IPS-NIHi7 (cell line): ENCODE data around the gene RGL1.
A peak's percentile ranks its signal among the peaks of the same experiment; 100 is the strongest.
"Not testable (repeated sequence)": the region's sequence is repeated elsewhere in the genome, so short reads cannot be mapped to it uniquely, and the experiment has no call there.

Source experiments
- DNase-seq: peaks from one replicate; pipeline ENCODE4 v3.0.0; 2012; ENCODE audit warnings: mixed read lengths; ENCODE audit errors: extremely low spot score

Gene RGL1

GRCh38 chr1:183804916-183805841 is at the start of gene RGL1:
Gene RGL1, plus strand, starts transcription at chr1:183805120. Its CDS starts 178 bp downstream, at chr1:183805298.
- DNase-seq = peak; percentile 36

GRCh38 chr1:183756326-183756725 is 48.6 kb upstream of the RGL1 start:
- no peak for DNase-seq

DNA sequence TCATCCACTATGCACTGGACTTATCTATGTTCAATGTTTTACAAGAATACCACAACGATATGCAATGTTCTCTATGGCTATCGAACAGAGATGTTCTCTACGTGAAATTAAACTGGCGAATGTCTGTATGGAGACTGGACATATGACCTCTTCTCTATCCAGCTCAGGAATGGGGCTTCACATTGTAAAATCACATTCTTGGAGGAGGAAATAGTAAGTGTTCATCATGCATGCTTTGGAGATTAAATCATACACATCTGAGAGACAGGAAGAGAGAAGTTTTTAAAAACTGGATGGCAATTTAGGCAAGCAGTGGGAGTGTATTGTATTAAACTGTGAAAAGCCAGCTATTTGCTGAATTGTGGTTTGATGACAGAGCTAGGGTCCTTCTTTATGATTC is 47.9 kb upstream of the RGL1 start:
- no peak for DNase-seq

DNA sequence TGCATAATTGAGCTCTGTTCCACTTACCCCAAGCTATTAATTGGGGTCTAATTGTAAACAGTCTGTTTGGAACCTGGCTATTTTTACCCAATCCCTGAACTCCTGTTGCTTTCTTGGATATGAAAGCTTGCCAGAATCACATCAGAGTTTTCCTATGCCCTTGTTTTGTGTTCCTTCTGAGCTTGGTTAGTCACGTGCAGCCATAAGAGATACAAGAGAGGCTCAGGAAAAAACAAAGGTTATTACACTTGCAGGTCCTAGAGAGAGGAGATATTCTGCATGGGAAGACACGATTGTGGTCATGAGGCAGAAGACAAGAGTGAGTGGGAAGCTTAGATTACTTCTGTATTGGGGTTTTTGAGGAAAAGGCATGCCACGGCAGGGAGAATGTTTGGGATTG is 46.0 kb upstream of the RGL1 start:
- no peak for DNase-seq

- no peak for DNase-seq
These were observed 44.3 kb upstream of the RGL1 start for GRCh38 chr1:183760661-183761060.

DNA sequence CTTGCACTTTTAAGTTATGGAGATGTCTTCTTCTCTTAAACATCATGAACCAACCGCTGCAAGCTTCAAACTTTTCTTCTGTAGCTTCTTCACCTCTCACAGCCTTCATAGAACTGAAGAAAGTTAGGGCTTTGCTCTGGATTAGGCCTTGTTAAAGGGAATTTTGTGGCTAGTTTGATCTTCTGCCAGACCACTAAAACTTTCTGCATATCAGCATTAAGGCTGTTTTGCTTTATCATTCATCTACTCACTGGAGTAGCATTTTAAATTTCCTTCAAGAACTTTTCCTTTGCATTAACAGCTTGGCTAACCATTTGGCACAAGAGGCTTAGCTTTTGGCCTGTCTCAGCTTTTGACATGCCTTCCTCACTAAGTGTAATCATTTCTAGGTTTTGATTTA is 43.0 kb upstream of the RGL1 start:
- no peak for DNase-seq

- not testable (repeated sequence) for DNase-seq
These were observed 42.1 kb upstream of the RGL1 start for GRCh38 chr1:183762856-183763255.

DNA sequence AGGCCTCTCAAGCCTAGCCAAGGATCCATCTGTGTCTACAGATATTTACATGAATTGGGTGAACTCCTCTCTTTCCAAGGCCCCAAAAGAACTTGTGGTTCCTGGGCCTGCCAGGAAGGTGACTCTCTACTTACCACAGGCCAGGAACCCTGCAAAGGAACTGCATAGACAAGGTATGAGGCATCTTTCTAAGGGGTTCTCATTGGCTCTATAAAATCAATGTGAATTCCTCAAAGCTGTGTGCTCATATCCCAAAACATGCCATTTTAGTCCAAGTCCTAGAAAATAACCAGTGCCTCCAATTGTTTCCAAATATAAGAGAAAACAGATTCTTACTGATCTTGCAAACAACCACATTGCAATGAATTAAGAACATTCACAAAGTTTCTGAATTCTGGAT is 39.9 kb upstream of the RGL1 start:
- DNase-seq = no peak

GRCh38 chr1:183769956-183770815 is 34.7 kb upstream of the RGL1 start:
- no peak for DNase-seq

GRCh38 chr1:183770816-183771128 is 34.1 kb upstream of the RGL1 start:
- DNase-seq = no peak

GRCh38 chr1:183773482-183774274 is 31.2 kb upstream of the RGL1 start:
- no peak for DNase-seq

DNA sequence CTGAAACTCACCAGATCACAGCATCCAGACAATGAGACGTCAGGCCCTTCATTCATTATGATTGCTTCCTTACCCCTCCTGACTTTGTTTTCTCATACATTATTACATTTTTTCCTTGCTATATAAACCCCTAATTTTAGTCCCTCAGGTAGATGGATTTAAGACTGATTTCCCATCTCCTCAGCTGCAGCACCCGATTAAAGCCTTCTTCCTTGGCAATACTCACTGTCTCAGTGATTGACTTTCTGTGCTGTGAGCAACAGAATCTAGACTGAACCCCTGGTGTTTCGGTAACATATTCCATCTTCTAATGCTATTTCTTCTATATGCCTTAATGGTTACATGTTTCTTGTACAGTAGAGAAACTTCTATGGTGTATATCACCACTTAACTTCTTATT is 30.0 kb upstream of the RGL1 start:
- no peak for DNase-seq

- no peak for DNase-seq
These were observed 28.2 kb upstream of the RGL1 start for GRCh38 chr1:183776731-183777130.

- DNase-seq = no peak
These were observed 27.6 kb upstream of the RGL1 start for GRCh38 chr1:183777328-183777727.

GRCh38 chr1:183778045-183778444 is 26.9 kb upstream of the RGL1 start:
- DNase-seq = no peak

GRCh38 chr1:183778568-183779433 is 26.1 kb upstream of the RGL1 start:
- no peak for DNase-seq

DNA sequence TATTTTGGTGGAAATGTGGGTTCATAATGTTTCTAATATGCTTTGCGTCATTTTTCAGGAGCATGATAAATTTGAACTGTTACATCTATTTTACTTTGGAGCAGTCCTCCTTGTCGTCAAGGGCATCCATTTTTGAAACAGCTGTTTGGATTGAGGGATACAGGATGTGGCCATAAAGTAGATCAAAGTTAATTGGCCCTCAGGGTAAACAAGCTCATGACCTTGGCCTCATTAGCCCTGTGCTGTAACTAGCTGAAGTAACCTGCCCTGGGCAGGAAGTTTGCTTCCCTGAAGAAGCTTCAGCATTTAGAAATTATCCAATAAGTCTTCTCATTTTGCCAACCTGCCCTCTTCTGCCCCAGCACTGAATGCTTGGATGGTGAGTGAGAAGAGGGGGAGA is 24.8 kb upstream of the RGL1 start:
- no peak for DNase-seq

DNA sequence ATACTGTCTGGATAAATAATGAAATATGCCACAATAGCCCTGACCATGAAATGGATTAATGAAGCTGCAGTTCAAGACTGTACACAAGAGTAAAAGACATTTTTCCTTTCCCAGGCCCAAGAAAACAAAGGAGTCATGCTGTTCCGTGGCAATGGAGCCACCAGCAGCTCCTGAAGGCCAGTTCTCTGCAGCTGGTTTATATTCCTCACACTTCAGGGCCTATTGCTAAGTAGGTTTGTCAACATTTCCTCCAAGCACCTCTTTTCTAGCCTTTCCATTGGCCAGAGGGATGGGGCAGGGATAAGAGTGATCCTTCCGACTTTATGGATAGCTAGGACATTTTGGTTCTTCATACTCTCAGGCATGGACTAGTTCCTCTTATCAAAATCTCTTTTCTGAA is 24.2 kb upstream of the RGL1 start:
- DNase-seq = no peak

DNA sequence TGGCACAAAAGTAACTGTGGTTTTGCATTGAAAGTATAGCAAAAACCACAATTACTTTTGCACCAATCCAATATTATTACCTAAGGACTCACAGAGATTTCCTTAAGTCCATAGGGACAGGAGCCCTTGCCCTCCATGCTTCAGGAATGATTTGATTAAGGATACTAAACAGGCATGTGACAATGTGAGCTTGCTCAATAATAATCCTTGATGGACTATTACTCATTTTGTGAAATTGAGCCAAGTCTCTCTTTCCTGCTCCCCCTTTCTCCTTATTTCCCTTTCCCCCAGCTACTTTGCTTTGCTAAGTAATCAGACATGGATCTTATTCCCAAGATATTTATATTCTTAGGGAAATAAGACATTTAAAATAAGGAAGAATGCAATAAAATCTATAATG is 21.6 kb upstream of the RGL1 start:
- no peak for DNase-seq

- DNase-seq = no peak
These were observed 20.9 kb upstream of the RGL1 start for GRCh38 chr1:183783767-183784637.
